Limb (tissue), 2 donors: ENCODE measurements around the gene PLA2G2A.
"Not testable (repeated sequence)": the region's sequence is repeated elsewhere in the genome, so short reads cannot be mapped to it uniquely, and the experiment has no call there.

Experiments used
- DNase-seq, 2 donors: peaks; one replicate each; pipeline ENCODE4 v3.0.0-alpha.2; 2016; ENCODE audit errors: extremely low spot score in 2 of 2

The PLA2G2A gene

DNA sequence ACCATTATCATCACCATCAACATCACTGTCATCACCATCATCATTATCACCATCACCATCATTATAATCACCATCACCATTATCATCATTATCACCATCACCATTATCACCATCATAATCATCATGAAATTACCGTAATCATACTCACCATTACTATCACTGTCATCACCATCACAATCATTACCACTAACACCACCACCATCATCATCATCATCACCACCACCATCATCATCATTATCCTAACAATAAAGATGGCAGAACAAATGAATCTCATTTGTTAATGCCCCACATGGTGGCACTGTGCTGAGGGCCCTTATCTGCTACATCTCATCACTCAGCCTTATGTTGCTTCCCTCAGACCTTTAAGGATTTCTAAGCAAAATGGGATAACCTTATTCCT is 46.6 kb downstream of the PLA2G2A start:
- no peak for DNase-seq

DNA sequence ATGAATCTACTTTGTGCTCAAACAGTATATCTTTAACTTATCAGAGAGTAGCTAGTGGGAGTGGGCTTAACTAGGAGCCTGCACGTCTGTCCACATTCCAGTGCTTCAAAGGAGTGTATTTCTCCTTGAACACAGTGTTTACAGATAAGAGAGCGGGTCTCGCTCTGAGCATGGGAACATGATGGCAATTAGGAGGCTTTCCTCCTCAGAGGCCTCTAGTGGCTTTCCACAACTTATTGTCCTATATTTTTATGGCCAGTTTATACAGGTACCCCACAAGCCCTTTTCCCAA is 52.3 kb downstream of the PLA2G2A start:
- DNase-seq = not testable (repeated sequence)

DNA sequence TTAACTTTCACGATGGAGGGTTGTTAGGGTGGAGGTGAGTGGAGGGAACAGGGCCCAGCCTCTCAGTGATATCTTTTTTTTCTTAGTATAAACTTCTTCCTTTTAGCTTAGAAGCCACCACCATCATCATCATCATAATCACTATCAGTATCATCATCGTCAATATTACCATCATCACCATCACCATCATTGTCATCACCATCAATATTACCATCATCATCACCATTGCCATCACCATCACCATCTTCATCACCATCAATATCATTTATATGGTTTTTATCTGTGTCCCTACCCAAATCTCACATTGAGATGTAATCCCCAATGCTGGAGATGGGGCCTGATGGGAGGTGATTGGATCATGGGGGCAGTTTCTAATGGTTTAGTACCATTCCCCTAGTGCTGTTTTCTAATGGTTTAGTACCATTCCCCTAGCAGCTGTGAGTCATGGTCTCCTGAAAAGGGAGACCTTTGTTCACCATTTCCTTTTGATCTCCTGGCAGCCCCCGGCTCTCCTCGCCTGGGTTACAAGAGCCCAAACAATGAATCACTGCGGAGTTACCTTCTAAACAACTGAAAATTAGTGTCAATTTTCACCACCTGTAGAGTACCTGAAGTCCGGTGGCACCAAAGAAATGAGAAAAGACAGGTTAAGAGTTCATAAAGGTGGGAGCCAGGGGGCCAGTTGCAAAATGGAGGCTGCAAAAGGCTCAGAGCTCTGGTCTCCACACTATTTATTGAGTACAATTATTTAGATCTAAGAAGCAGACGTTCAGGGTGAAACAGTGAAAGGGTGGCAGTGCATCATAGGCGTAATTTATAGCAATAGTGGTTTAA is 52.9 kb downstream of the PLA2G2A start:
- DNase-seq = no peak
